A549 treated with AZD9567 at 1 μM for 4 hours (cell line): ENCODE results near the gene CFAP69. TPM values are rescaled to one million over a fixed set of nuclear protein-coding genes. Genes with fewer than 3 reads are reported as not detected.

Experiments used
- total RNA-seq: library from RNA; stranded (reverse); fragments of 200-300 nt; extraction: Qiagen RNA extraction; gene quantifications from 5 replicates; pipeline ENCODE4 v1.2.3, GENCODE V29; 2022; ENCODE audit not compliant: insufficient read depth

Gene CFAP69, protein sequence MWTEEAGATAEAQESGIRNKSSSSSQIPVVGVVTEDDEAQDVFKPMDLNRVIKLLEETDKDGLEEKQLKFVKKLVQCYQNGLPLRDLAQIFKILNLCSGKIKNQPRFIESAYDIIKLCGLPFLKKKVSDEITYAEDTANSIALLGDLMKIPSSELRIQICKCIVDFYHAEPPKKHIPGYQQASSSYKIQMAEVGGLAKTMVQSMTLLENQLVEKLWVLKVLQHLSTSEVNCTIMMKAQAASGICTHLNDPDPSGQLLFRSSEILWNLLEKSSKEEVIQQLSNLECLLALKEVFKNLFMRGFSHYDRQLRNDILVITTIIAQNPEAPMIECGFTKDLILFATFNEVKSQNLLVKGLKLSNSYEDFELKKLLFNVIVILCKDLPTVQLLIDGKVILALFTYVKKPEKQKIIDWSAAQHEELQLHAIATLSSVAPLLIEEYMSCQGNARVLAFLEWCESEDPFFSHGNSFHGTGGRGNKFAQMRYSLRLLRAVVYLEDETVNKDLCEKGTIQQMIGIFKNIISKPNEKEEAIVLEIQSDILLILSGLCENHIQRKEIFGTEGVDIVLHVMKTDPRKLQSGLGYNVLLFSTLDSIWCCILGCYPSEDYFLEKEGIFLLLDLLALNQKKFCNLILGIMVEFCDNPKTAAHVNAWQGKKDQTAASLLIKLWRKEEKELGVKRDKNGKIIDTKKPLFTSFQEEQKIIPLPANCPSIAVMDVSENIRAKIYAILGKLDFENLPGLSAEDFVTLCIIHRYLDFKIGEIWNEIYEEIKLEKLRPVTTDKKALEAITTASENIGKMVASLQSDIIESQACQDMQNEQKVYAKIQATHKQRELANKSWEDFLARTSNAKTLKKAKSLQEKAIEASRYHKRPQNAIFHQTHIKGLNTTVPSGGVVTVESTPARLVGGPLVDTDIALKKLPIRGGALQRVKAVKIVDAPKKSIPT
- total RNA-seq: 1.8 to 2.4 TPM (median 2.1 TPM) in 4 of 5 replicates, not detected in the other

DNA sequence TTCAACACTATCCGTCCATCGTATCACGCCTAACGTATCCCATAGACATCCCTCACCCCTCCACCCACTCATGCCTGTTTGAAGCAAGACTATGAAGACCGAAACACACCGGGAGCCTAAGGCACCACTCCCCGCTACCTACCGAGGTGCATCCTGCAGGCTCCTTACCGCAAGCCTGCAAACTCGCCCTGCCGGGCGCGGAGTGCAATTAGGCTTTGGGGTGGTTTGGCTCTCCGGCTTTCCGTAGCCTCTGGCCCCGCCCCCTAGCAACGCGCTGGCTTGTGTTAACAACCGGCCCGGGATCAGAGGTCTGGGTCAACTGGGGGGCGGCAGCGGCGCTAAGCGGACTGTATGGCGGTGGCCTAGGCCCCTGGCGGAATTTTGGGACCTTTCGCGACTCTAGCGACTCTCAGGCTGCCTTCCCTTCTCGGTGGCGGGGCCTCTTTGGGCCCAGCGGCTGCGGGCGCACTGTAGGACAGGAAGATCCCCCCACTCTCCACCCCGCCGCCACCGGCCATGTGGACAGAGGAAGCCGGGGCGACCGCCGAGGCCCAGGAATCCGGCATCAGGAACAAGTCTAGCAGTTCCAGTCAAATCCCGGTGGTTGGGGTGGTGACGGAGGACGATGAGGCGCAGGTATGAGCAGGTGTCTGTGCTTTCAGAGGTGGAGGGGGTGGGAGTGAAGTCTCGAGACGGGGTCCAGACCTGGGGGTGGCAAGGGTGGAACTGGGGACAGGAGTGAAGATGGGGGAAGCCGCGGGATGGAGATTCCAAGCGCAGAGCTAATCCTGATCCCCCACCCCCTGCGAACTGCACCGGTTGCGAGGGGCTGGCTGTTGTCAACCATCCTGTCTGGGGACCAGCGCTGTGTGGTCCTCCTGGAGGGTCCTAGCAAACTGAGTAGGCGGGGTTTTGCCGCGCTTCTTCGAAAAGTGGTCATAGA lies at the start of gene CFAP69:
TSS of gene CFAP69 (plus strand) at position 266 of the 943 bp plus-strand sequence. CDS start at position 517, 251 bp downstream.

DNA sequence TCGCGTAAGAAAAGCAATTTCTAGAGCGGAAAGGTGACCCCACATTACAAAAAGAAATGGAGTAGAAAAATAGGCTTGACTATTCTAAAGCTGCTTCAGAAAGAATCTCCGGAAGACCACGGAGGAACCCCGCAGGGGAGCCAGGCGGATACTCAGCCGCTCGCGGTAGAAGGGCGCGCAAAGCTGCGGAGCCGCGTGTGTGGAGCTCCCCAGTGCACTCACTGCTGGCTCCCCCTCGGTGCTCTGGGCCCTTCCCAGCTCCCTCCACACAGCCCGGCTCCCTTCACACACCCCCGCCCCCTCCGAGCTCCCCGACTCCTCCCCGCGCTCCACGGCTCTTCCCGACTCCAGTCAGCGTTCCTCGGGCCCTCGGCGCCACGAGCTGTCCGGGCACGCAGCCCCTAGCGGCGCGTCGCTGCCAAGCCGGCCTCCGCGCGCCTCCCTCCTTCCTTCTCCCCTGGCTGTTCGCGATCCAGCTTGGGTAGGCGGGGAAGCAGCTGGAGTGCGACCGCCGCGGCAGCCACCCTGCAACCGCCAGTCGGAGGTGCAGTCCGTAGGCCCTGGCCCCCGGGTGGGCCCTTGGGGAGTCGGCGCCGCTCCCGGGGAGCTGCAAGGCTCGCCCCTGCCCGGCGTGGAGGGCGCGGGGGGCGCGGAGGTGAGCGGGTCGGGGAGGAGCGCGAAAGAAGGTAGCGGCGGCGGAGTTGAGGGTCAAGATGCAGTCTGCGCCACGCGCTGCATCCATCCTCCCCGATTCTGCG lies 33.4 kb upstream of the CFAP69 start, which contains the start of gene STEAP2:
TSS of gene STEAP2 (plus strand) at position 350 of the 758 bp plus-strand sequence. CDS start 13,343 bp downstream, outside the sequence.

DNA sequence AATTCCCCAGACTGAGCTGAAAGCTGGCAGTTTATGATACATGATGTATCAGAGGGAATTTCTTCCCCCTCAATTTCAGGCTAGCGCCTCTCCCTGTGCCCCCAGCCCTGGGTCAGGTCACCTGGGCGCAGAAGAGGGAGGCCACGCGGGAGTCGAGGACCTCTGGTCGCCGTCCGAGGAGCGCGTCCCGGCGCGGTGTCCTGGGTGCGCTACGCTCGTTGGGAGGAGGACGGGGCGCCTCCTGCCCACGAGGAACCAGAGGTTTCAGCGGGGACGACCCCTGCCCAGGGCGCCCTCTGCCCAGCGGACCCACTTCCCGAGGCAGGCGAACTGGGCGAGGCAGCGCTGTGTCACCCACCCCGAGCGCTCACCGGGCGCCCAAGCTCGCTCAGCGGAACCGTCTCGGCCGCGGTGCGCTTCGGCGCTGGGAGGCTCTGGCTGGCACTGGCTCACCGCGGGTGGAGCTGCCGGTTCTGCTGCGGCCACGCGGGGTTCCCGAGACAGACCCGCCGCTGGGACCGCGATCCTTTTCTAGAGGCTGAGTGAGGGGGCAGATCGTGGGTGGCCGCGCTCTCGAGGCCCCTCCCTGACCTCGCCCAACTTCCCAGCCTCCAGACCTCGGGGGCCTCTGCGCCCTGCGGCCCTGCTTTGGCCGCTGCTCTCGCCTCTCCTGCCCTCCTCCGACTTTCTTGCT lies 76.0 kb downstream of the CFAP69 start, which contains the start of gene FAM237B:
TSS of gene FAM237B (minus strand) at position 504 of the 694 bp plus-strand sequence. CDS start 1,556 bp downstream, outside the sequence.

DNA sequence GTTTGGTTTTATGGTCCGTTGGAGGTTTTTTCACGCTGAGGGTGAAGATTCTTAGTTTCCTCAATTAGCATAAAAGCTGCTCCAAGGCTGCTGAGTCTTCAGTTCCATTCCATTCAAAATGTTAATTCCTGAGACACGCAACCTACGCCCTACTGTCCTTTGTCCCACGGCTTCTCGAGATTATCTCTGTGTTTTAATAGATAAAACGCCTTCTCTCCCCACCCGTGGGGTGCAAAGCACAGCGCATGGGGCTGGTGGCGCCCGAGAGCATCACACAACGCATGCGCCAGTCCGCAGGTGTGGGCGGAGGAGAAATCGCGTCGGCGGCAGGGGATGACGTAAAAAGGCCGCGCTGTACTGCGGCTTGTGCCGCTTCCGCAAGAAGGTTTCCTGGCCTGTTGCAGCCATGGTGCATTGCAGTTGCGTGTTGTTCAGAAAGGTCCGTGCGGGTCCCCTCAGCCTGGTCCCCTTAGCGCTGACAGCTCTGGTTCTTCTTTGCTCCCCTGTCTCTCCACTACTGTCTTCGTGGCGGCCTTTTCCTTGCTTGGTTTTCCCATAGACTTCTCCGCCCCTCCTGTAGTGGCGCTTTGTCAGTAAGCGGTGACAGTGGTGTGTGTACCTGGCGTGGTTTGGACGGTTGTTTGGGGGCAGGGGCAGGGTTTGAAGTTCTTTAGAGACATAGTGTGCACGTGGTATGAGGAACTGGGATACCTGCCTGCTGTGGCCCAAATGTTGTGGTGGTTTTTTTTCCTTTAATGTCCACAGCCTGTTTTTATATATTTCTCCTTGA lies 101.6 kb downstream of the CFAP69 start, which contains the start of gene GTPBP10:
TSS of gene GTPBP10 (plus strand) at position 381 of the 790 bp plus-strand sequence. CDS start at position 407, 26 bp downstream.

Other genes with a start within 250 kb of the CFAP69 start
- 13.0 to 15.5 TPM (median 14.1 TPM) in 5 replicates for gene STEAP1, start 90.7 kb upstream of the CFAP69 start, total RNA-seq
- 3.0 to 3.9 TPM (median 3.7 TPM) in 5 replicates for gene STEAP2, start 33.4 kb upstream of the CFAP69 start, total RNA-seq
- gene FAM237B, start 76.1 kb downstream of the CFAP69 start, total RNA-seq: 0.03 to 0.06 TPM (median 0.04 TPM) in 4 of 5 replicates, not detected in the other
- gene GTPBP10, start 101.5 kb downstream of the CFAP69 start, total RNA-seq: 26.2 to 41.3 TPM (median 27.3 TPM) in 5 replicates
- gene CLDN12, start 158.3 kb downstream of the CFAP69 start, total RNA-seq: 24.5 to 33.1 TPM (median 30.4 TPM) in 5 replicates
- not detected in 5 replicates for gene PTTG1IP2, start 224.5 kb downstream of the CFAP69 start, total RNA-seq